ENCODE measurements around the gene RFX4.

DNA sequence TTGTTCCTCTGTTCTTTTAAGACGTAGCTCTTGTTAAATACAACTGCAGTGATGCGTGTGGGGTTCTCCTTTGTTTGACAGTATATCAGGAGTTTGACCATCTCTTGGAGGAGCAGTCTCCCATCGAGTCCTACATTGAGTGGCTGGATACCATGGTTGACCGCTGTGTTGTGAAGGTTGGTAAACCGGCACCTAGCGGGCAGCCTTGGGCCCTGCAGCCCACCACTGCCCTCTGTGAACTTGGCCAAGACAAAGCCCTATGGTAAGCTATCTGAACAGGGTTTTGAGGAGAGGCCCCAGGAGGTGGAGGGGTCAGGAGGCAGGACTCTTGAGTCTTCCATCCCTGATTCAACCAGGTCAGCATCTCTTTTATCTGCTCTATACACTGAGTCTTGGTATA is 137.1 kb downstream of the RFX4 start:
- TF ChIP-seq, protein P1, sequence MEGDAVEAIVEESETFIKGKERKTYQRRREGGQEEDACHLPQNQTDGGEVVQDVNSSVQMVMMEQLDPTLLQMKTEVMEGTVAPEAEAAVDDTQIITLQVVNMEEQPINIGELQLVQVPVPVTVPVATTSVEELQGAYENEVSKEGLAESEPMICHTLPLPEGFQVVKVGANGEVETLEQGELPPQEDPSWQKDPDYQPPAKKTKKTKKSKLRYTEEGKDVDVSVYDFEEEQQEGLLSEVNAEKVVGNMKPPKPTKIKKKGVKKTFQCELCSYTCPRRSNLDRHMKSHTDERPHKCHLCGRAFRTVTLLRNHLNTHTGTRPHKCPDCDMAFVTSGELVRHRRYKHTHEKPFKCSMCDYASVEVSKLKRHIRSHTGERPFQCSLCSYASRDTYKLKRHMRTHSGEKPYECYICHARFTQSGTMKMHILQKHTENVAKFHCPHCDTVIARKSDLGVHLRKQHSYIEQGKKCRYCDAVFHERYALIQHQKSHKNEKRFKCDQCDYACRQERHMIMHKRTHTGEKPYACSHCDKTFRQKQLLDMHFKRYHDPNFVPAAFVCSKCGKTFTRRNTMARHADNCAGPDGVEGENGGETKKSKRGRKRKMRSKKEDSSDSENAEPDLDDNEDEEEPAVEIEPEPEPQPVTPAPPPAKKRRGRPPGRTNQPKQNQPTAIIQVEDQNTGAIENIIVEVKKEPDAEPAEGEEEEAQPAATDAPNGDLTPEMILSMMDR (IDR thresholded peaks at IDR 0.05) = no peak
- no peak for TF ChIP-seq POLR2A (IDR thresholded peaks at IDR 0.05)

Measured in adrenal gland (tissue), 5 donors.